Measurements from ENCODE around the gene TBC1D22B.

Gene TBC1D22B, protein sequence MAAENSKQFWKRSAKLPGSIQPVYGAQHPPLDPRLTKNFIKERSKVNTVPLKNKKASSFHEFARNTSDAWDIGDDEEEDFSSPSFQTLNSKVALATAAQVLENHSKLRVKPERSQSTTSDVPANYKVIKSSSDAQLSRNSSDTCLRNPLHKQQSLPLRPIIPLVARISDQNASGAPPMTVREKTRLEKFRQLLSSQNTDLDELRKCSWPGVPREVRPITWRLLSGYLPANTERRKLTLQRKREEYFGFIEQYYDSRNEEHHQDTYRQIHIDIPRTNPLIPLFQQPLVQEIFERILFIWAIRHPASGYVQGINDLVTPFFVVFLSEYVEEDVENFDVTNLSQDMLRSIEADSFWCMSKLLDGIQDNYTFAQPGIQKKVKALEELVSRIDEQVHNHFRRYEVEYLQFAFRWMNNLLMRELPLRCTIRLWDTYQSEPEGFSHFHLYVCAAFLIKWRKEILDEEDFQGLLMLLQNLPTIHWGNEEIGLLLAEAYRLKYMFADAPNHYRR

DNA sequence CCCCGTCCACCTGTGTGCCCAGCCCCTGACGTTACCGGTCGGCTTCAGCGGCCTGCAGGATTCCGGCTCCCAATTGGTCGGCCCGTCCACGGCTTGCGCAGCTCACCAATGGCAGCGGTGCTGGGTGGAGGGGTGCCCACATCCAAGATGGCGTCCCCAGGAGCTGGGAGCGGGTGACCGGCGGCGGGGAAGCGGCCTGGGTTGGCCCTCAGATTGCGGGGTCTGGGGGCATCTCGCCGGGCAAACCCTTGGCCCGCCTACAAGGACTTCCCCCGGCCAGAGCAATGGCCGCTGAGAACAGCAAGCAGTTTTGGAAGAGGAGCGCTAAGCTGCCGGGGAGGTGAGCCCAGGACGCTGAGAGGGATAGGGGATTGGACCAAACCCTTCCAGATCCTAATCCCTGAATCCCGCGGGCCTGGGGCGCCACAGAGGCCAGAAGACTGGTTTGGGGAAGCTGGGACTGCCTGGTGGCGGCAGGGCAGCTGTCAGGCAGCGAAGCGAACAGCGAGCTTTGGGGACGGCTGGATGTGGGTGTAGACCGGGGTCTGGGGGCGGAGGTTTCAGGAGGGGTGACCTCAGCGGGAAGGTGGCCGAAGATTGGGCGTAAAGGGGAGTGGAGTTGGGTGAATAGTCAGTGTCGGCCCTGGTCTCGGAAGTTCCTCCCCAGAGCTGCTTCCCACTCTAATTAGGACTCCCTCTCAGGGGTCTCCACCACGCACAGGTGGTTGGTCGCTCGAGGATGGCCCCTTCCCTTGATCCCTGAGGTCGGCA, at the start of gene TBC1D22B, which contains the start of gene TMEM217:
TSS of gene TBC1D22B (plus strand) at position 139 of the 771 bp plus-strand sequence. CDS start at position 285, 146 bp downstream.
TSS of gene TMEM217 (minus strand) at position 511 of the 771 bp plus-strand sequence. CDS start 39,114 bp downstream, outside the sequence.
- peak; percentile 97 for DNase-seq (ENCODE audit: low spot score)

DNA sequence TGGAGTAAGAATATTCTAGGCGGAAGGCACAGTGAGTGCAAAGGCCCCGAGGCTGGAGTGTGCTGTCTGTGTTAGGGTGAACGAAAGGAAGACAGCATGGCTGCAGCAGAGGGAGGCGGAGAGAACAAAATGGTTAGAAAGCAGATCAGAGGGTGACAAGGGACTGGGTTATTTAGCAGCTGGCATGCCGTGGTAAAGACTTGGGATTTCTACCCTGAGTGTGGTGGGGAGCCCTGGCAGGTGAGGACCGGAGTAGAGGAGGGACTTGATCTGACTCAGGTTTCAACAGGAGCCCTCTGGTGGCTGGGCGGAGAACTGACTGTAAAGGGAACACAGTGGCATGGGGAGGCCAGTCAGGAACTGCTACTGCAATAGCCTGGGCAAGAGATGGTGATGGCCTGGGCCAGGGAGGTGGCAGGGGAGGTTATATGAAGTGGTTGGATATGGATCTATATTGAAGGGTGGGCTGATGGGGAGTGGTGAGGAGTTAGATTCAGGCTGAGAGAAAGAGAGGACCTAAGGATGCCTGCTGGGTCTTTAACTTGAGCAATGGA, 49.6 kb upstream of the TBC1D22B start:
- DNase-seq (ENCODE audit: low spot score): peak; percentile 78

DNA sequence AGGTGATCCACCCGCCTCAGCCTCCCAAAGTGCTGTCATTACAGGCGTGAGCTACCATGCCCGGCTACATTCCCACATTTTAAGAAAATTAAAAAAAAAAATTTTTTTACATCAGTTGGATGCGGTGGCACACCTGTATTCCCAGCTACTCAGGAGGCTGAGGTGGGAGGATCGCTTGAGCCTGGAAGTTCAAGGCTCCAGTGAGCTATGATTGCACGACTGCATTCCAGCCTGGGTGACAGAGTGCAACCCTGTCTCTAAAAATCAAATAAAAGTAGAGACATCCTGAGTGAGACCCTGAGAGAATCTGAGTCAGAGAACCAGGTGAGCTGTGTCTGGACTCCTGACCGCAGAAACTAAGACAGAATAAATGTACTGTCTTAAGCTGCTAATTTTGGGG, 48.8 kb upstream of the TBC1D22B start:
- no peak for DNase-seq (ENCODE audit: low spot score)

DNA sequence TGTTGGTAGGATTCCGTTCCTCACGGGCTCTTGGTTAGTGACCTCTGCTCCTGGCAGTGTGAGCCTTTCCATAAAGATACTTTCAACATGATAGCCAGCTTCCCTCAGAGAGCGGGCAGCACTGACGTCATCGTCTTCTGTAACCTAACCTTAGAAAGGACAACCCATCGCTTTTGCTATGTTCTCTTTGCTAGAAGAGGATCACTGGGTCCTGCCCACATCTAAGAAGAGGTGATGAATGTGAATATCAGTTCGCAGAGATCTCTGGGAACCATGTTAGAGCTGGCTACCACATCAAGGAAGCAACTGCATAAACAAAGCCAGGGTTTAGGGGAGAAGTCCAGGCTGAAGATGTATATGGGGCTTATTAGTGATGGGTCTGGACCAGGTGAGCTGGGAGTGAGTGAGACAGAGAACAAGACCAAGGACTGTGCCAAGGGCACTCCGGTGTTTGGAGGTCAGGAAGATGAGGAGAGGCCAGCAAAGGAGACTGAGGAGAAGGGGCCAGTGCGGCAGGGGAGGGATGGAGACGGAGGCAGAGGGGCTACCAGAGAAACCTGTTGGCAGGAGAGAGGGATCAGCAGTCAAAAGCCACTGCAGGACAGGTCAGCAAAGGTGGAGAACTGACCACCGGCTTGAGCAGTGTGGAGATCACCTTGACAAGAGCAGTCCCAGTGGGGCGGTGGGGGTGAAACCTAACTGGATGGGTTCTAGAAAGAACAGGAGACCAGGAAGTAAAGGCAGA, 47.9 kb upstream of the TBC1D22B start:
- no peak for DNase-seq (ENCODE audit: low spot score)

DNA sequence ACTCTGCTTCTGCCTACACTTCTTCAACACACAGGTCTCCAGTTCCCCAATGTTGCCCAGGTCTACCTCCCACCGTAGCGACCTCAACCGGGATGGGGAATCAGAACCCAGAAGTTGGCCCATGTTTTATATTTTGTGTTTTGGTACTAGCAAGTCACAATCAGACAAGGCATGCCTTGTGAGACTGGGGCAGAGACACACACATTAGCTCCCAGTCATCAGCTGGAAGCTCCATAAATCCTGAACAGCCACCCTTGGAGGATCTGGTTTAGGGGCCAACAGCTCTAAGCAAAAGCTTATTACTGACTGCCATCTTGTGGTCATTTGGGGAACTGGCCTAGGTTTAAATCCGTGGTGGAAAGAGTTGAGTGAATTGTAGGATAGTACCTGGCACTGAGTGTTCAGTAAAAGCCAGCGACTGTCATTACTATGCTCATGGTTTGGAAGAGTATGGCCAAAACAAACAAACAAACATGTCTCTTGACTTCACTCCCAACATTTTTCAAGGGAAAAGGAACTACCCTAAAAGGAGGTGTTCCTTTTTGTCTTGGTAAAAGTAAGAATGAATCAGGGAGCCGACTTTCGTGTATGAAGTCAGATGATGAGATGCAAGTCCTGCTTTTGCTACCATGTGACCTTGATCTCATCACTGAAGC, 47.1 kb upstream of the TBC1D22B start:
- DNase-seq (ENCODE audit: low spot score): peak; percentile 81

DNA sequence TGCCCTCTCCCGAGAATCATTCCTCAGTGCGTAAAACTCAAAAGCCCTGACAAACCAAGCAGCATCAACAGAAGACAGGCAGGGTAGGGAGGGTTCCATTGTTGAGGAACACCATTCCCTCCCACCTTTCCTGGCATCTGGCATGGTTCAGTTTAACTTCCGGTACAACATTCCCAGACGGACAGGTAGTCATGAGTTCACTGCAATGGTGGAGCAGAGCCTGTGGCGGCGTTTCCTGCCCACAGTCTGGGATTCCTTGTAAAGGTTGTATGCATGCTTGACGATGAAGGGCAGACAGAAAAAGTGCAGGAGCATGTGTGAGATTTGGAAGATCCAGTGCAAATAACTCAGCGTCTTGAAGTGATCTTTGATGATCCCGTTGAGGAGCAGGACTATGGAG, 45.3 kb upstream of the TBC1D22B start:
- no peak for DNase-seq (ENCODE audit: low spot score)

DNA sequence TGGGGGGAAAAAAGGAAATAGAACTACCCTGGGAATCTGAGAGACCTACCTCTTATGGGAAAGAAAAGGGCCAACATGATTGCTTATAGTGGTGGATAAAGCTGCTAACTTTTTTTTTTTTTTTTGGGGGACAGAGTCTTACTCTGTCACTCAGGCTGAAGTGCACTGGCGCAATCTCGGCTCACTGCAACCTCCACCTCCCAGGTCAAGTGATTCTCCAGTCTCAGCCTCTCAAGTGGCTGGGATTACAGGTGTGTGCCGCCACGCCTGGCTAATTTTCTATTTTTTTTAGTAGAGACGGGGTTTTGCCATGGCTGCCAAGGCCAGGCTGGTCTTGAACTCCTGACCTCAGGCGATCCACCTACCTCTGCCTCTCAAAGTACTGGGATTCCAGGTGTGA, 39.5 kb upstream of the TBC1D22B start:
- no peak for DNase-seq (ENCODE audit: low spot score)

DNA sequence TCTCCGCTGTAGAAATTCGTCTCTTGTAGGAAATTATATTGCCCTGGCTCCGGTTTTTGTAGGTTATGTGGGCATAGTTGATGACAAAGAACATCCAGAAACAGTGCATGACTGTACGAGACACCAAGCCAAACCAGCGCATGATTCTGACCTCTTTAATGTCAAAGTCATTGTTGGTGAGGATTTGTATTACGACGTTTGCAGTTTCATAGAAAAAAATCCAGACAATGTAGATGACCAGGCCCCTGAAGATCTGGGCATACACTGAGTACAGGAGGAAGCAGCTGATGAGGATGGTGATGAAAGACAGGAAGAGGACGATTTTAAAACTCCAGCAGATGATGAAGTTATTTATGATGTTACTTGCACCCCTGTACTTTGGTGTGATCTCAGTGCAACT, 39.1 kb upstream of the TBC1D22B start:
- no peak for DNase-seq (ENCODE audit: low spot score)

DNA sequence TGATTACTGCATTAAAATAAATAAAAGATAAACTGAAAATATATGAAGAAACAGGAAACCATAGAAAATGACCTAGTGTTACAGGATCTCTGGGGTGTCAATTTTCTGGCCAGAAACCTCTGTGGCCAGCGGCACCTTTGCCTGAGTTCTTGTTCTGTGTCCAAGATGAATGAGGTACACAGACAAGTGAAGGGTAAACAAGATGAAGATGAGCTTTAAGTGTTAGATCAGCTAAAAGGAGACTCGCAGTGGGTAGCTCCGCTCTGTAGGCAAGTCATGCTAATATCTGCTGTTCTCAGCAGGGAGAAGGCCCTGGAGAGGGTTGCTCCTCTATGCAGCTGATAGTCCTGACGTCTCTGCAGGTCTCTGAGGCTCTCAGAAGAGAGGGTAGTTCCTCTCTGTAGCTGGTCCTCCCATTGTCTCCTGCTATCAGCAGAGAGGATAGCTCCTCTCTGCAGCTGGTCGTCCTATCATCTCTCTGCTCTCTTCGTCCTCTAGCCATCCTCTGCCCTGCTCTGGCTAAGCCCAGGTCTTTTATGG, 35.9 kb upstream of the TBC1D22B start:
- DNase-seq (ENCODE audit: low spot score): no peak

DNA sequence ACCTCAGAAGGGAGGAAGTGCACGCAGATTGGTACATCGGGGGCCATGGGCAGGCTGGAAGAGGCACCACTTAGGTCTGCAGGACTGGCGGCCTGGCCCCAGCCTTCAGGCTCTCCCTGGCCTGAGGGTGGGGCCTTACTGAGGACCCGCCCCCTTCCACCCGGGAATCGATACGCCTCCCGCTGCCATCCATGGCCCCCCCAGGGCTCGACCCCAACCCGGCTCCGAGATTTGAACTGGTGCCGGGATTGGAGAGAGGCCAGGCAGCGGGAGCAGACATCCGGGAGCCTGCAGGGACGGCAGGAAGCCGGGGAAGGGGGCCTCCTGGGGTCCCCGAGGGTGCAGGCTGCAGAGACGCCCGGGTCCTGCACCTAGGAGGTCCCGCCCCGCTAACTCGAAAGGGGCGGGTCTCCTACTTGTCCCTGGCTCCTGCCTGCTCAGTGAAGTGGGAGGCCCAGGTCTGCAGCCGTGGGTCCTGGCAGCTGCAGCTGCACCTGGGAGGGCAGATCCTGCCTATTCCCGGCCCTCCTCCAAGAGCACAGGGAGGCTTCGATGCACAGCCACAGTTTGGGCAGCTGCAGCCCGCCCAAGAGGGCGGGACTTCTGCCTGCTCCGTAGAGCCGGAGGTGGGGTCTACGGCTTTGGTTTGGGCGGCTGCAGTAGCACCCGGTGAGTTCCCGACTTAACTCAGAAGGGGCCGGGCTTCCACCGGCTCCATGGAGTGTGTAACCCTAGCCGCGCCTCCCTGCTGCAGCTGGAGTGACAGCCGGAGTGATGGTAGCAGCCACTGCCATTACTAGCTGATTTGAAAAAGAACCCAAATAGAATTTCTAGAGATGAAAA, 35.2 kb upstream of the TBC1D22B start:
- DNase-seq (ENCODE audit: low spot score): peak; percentile 83

DNA sequence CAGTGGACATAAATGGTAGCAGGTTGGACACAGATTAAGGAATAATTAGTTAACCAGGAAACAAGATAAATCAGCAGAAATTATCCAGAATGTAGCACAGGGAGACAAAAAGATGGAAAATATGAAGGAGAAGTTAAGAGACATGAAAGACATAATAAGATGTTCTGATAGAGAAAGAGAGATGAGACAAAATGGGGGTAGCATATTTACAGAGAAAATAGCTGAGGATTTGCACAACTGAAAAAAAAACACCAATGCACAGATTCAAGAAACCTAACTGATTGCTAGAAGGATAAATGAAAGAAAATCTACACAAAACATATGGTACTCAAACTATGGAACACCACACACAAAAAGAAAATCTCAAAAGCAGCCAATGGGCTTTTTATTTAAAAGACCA, 34.6 kb upstream of the TBC1D22B start:
- DNase-seq (ENCODE audit: low spot score): no peak

DNA sequence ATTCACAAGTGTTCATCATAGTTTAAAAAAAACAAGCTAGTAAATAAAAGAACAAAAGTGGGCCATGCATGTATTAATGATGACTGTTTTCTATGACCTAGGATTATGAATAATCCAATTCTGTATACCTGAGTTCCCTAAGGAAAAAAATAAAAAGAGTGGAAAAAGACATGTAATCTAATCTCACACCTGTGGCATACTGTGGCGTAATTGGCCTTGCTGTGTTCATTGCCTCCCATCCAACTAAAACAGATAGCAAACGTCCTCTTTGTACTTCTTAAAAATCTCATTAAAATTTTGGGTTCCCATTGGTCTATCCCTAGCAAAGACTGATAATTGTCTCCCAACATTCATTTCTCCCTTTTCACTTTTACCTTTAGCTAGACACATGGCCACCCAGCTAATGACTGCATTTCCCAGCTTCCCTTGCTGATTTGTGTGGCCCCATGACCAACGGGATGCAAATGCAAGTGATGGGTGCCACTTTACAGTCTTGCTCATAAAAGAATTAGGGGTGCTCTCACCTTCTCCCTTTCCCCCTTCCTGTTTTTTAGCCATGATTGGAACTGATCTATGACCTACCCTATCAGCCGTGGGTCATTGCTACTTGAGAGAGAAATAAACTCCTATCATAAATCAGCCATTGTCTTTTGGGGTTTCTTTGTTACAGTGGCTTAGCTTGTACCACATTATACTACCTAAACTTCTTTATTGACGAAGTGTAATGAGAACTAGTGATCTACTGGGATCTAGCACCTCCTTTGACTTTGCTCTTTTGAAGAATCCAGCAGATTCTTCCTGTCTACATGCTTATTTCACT, 32.0 kb upstream of the TBC1D22B start:
- DNase-seq (ENCODE audit: low spot score): no peak

DNA sequence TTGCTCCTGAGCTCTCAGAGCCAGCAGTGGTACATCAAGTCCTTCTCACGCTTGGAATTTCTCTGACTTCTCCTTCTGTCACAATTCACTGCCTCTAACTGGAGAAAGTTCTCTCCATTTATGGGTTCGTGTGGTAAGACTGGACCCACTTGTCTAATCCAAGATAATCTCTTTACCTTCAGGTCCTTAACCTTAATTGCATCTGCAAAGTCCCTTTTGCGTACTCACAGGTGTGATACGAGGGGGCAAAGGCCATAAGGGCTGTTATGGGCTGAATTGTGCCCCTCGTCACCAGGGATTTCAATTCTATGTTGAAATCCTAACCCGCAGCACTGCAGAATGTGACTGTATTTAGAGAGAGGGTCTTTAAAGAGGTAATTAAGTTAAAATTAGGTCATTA, 27.5 kb upstream of the TBC1D22B start:
- DNase-seq (ENCODE audit: low spot score): no peak

DNA sequence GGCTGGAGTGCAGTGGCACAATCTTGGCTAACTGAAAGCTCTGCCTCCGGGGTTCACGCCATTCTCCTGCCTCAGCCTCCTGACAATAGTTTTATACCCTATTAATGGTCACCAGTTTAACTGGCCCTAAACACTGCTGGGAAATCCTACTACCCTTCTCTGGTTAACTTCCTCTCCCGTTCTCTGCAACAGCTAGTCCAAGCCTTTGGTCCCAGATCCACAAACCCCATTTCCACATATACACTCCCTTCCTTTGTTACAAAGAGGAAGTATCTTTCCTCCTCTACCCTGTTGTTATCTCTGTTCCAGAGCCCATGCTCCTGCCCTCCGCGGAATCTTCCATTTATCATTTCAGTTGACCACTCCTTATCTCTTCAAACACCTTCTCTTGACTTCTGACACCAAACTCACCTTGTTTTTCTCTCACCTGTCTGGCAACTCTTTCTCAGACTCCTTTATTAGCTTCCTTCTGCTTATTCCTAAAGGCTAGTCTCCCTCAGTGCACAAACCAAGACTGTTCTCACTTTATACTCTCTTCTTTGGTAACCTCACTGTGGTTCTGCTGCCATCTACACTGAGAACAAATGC, 25.0 kb upstream of the TBC1D22B start:
- DNase-seq (ENCODE audit: low spot score): no peak

DNA sequence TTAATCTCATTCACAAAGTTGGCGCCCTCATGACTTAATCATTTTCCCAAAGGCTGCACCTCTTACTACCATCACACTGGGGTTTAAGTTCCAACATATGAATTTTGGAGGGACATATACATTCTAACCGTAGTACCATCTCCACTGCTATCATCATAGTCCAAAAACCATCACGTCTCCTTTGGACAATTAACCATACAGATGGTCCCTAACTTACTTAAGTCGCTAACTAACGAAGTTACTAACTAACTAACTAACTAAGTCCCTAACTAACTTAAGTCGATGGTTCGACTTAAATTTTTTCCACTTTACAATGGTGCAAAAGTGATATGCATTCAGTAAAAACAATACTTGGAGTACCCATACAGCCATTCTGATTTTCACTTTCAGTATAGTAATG, 24.0 kb upstream of the TBC1D22B start:
- no peak for DNase-seq (ENCODE audit: low spot score)

DNA sequence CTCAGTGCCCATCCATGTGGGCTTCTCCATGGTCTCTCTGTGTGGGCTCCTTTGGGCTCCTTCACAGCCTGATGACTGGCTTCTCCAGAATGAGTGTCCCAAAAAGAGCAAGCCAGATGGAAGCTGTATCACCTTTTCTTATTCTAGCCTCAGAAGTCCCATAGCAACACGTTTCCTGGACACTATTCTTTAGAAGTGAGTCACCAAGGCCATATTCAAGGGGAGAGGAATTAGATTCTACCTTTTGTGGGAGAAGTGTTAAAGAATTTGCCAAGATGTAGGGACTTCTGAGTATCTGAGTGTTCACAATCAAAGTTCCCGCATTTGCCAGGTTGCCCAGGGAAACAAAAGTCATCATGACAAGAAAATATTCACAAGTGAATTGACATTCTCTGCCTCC, 20.7 kb upstream of the TBC1D22B start:
- DNase-seq (ENCODE audit: low spot score): no peak

DNA sequence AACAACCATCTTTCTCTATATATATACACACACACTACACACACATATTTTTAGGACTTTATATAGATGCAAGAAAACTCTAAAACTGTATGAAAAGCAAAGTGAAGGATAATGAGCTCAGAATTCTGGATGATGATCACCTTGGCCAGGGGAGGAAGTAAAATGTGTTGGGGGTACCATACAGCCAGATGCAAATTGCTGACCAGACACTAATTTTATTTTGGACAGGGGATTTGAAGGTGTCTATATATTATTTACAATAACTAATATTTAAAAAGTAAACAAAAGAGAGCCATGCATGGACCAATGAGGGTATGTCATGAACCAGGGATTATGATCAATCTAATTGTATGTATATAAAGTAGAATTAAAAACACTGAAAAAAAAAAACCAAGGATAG, 19.8 kb upstream of the TBC1D22B start:
- DNase-seq (ENCODE audit: low spot score): no peak

DNA sequence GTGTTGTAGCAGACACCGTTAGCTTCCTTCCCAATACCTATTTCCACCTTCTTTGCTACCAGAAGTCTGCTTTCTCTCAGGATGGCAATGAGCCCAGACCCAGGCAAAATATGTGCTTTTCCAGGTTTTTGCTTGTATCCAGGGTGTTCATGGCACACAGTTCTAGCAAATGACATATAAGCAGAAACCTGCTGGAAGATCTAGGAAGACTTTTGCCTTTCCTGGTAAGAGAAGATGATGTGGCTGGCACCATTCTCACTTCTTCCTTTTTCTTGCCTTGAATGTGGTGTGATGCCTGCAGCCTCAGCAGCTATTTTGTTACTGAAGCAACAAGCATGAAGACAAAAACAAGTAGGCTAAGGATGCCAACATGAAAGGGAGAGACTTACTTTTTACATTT, 19.2 kb upstream of the TBC1D22B start:
- no peak for DNase-seq (ENCODE audit: low spot score)

DNA sequence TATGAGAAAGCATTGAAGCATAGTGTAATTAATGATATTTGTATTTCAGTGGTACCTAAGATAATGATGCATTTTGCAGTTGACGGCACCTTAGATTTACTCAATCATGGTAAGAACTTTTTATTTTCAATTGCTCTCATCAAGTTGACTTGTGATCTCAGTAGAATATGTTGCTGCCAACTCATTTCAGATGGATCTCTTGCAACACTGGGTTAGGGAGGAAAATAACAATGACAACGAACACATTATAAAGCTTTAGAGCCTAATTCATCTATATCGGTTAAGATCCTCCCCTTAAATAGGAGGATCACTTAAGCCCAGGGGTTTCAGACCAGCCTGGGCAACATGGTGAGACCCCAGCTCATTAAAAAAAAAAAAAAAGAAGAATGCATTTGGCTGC, 18.0 kb upstream of the TBC1D22B start:
- no peak for DNase-seq (ENCODE audit: low spot score)
